OCI-LY7 (cell line): ENCODE data around the gene VIPR1. TPM values are rescaled to one million over a fixed set of nuclear protein-coding genes. Genes with fewer than 3 reads are reported as not detected.

Experiments used
- BruUV-seq: library from RNA; stranded (reverse); fragments of 400-500 nt; replicated peaks from 2 replicates; lab custom pipeline; 2021; lab: Mats Ljungman, UMichigan
- CTCF ChIA-PET: fragments of 300-600 bp; sonication (Branson Sonifier 250); formaldehyde crosslinking; loops from one replicate; lab custom pipeline; 2022; ENCODE audit warnings: antibody characterized with exemption; ENCODE audit not compliant: unreplicated experiment; lab: Charles Lee
- POLR2A ChIA-PET: fragments of 300-600 bp; sonication (Branson Sonifier 250); formaldehyde crosslinking; loops from one replicate; lab custom pipeline; 2022; ENCODE audit warnings: antibody characterized with exemption; lab: Charles Lee
- DNase-seq: peaks from one replicate; pipeline ENCODE4 v3.0.0-alpha.2; 2015; ENCODE audit warnings: low spot score
- H2AFZ ChIP-seq: fragments of 200-600 bp; sonication (generic), shearing (Covaris generic); 2 replicates; pipeline ENCODE4 v1.6.1; 2014; ENCODE audit warnings: mild to moderate bottlenecking, antibody characterized with exemption, low read length, moderate library complexity
- H3K27ac ChIP-seq: fragments of 200-600 bp; sonication (generic); 2 replicates; pipeline ENCODE4 v1.5.1; 2014; ENCODE audit warnings: mixed run types, low read depth, mild to moderate bottlenecking, moderate library complexity, low read length, inconsistent platforms; ENCODE audit not compliant: poor library complexity, severe bottlenecking
- H3K36me3 ChIP-seq: fragments of 200-600 bp; sonication (generic); 2 replicates; pipeline ENCODE4 v1.6.1; 2014; ENCODE audit warnings: mild to moderate bottlenecking, antibody characterized with exemption, low read length, moderate library complexity, mixed read lengths; ENCODE audit not compliant: insufficient read depth
- H3K4me1 ChIP-seq: fragments of 200-600 bp; sonication (generic); 2 replicates; pipeline ENCODE4 v1.5.1; 2014; ENCODE audit warnings: mild to moderate bottlenecking, low read length; ENCODE audit not compliant: insufficient read depth, poor library complexity, severe bottlenecking
- H3K4me2 ChIP-seq: fragments of 200-600 bp; sonication (generic); 2 replicates; pipeline ENCODE4 v1.6.1; 2014; ENCODE audit warnings: mild to moderate bottlenecking, low read length
- H3K4me3 ChIP-seq: fragments of 200-600 bp; sonication (generic); 2 replicates; pipeline ENCODE4 v1.5.1; 2014; ENCODE audit warnings: mild to moderate bottlenecking, low read depth, low read length; ENCODE audit not compliant: poor library complexity, severe bottlenecking
- H3K79me2 ChIP-seq: fragments of 200-600 bp; sonication (generic); 2 replicates; pipeline ENCODE4 v1.6.1; 2016; ENCODE audit warnings: low read depth, mild to moderate bottlenecking, low read length, moderate library complexity, mixed read lengths; ENCODE audit not compliant: insufficient read depth
- H3K9me2 ChIP-seq: fragments of 200-600 bp; sonication (generic); 2 replicates; pipeline ENCODE4 v1.6.1; 2016; ENCODE audit warnings: mild to moderate bottlenecking, low read length, mixed read lengths; ENCODE audit not compliant: insufficient read depth
- H3K9me3 ChIP-seq: fragments of 200-600 bp; sonication (generic); 2 replicates; pipeline ENCODE4 v1.6.1; 2014; ENCODE audit warnings: mild to moderate bottlenecking, mixed run types, low read length, mixed read lengths
- H4K20me1 ChIP-seq: fragments of 200-600 bp; sonication (generic); 2 replicates; pipeline ENCODE4 v1.6.1; 2014; ENCODE audit warnings: mild to moderate bottlenecking, antibody characterized with exemption, low read length, moderate library complexity, mixed read lengths; ENCODE audit not compliant: insufficient read depth
- CTCF ChIP-seq: fragments of 200-600 bp; sonication (generic); conservative IDR thresholded peaks from 2 replicates; pipeline ENCODE4 v1.5.1; 2014; ENCODE audit warnings: mild to moderate bottlenecking, antibody characterized with exemption, low read length, moderate library complexity, mixed read lengths
- EZH2phosphoT487 ChIP-seq: fragments of 200-600 bp; sonication (generic); IDR thresholded peaks from 2 replicates; pipeline ENCODE4 v1.6.1; 2018; ENCODE audit warnings: low read depth, borderline replicate concordance, mild to moderate bottlenecking, mixed run types, antibody characterized with exemption, low read length, moderate library complexity, mixed read lengths
- intact Hi-C: fragments of 100-400 bp; cut with micrococcal nuclease; formaldehyde crosslinking; loops from one replicate; pipeline ENCODE4 v1.10.0; 2022; ENCODE audit not compliant: unreplicated experiment
- total RNA-seq, 2 experiments: library from RNA; depleted of rRNA in 1 of 2; stranded (reverse); fragments of >200 nt in 1 of 2; shearing (Covaris generic) in 1 of 2; gene quantifications; 2 replicates each; pipeline ENCODE4 v1.2.3, GENCODE V29; 2014 to 2022

The VIPR1 gene
- total RNA-seq, 2 experiments from 2014 or later = not detected

- H3K4me2 ChIP-seq = no peak overlapping the region
Observed at GRCh38 chr3:42531470-42531869, 29.0 kb downstream of the VIPR1 start.

GRCh38 chr3:42532229-42532628 is 29.8 kb downstream of the VIPR1 start:
- Histone ChIP-seq H3K36me3 (no peaks in the 10 kb centered on the region), H3K9me3 (no peaks in the 10 kb centered on the region), H3K4me2 (no peak overlapping the region), H3K79me2 (no peaks in the 10 kb centered on the region), H3K9me2 (no peaks in the 10 kb centered on the region), H3K4me3 (no peak overlapping the region), H4K20me1 (no peaks in the 10 kb centered on the region), H2AFZ (no peak overlapping the region), H3K4me1 (no peaks in the 10 kb centered on the region), H3K27ac (no peak overlapping the region)
- intact Hi-C loops = no loop called here
- CTCF ChIA-PET = no interaction called here
- no TSS peak for BruUV-seq
- POLR2A ChIA-PET = no interaction called here
- TF ChIP-seq CTCF (no peak), EZH2phosphoT487 (no peak)
- no peak for DNase-seq

More at GRCh38 chr3:42531470-42531869, 29.0 kb downstream of the VIPR1 start:
- POLR2A ChIA-PET = no interaction called here
- no peaks in the 10 kb centered on the region for H3K4me1 ChIP-seq
- DNase-seq = no peak
- CTCF ChIA-PET = no interaction called here
- no peak overlapping the region for H2AFZ ChIP-seq
- H3K36me3 ChIP-seq = no peaks in the 10 kb centered on the region
- H4K20me1 ChIP-seq = no peaks in the 10 kb centered on the region
- no peaks in the 10 kb centered on the region for H3K9me2 ChIP-seq
- no TSS peak for BruUV-seq
- H3K79me2 ChIP-seq = no peaks in the 10 kb centered on the region
- no peak overlapping the region for H3K4me3 ChIP-seq
- TF ChIP-seq EZH2phosphoT487 = no peak
- no peak for TF ChIP-seq CTCF
- H3K27ac ChIP-seq = no peak overlapping the region
- intact Hi-C loops = no loop called here
- no peaks in the 10 kb centered on the region for H3K9me3 ChIP-seq

DNA sequence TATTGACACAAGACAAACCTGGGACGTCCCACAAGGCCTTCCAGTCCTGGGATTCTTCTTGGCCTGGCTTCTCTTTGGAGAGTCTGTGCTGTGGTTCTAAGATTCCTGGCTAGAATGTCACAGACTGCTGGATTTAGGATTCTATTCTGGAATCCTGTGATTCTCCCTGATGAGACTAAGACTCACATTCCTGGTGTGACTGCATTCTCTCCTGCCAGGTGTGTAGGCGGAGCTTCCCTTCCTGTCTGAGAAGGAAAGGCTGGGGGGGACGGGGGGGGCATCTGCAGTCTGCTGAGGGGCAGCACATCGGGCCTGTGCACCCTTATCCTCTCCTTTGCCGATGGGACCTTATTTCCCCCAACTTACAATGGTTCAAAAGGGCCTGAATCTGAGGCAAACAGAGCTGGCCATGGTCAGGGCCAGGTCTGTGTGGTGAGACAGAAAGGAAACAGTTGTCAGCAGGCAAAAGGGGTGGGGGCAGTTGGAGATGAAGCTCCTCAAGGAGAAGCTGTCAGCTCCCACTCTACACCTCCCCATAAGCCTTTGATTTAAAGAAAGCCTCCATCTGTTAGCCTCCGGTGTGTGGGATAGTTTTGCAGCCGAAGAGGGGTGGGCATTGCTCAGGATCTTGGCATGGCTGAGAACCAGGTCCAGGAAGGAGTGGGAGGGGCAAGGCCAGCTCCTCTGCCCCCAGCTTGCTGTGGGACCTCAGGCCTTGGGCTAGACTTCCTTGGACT is 30.9 kb downstream of the VIPR1 start:
- H3K9me3 ChIP-seq = no peaks in the 10 kb centered on the region
- H4K20me1 ChIP-seq = no peaks in the 10 kb centered on the region
- no peaks in the 10 kb centered on the region for H3K36me3 ChIP-seq
- DNase-seq = no peak
- no peak overlapping the region for H3K4me2 ChIP-seq
- H3K9me2 ChIP-seq = no peaks in the 10 kb centered on the region
- BruUV-seq = no TSS peak
- no peak overlapping the region for H2AFZ ChIP-seq
- CTCF ChIA-PET = no interaction called here
- no peaks in the 10 kb centered on the region for H3K4me1 ChIP-seq
- no peaks in the 10 kb centered on the region for H3K79me2 ChIP-seq
- TF ChIP-seq CTCF (no peak), EZH2phosphoT487 (no peak)
- POLR2A ChIA-PET = no interaction called here
- intact Hi-C loops = no loop called here
- no peak overlapping the region for H3K4me3 ChIP-seq
- H3K27ac ChIP-seq = no peak overlapping the region
